Fibroblast of mammary gland (primary cell): ENCODE measurements around the gene THEM5.
"Not testable (repeated sequence)": the region's sequence is repeated elsewhere in the genome, so short reads cannot be mapped to it uniquely, and the experiment has no call there.

ENCODE experiments used
- DNase-seq: peaks from one replicate; pipeline ENCODE4 v3.0.0-alpha.2; 2010; ENCODE audit warnings: low read depth
- H3K4me3 ChIP-seq: 2 replicates; pipeline ENCODE4 v1.5.1; 2011; ENCODE audit warnings: low read depth, mild to moderate bottlenecking, low read length, moderate library complexity; ENCODE audit not compliant: control insufficient read depth
- TF ChIP-seq, protein P1 (sequence below): conservative IDR thresholded peaks from 2 replicates; pipeline ENCODE4 v1.5.1; 2011; ENCODE audit warnings: low read depth, low read length, inconsistent platforms; ENCODE audit not compliant: control insufficient read depth, insufficient read depth

The THEM5 gene

DNA sequence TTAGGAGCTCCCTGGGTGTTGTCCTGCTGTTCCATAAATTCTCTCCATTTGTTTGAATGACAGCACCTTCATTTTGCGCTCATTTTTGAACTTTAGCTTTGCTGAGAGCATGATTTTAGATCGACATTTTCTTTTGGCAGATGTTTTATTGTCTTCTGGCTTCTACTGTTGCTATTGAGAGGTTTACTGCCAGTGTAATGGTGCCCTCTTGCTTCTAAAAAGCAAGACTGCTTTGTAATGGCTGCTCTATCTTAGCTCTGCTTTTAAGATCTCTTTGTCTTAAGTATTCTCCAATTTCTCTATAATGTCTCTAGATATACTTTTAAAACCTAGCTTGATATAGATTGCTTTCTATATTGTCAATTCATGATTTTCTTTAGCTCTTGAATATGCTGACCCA is 28.0 kb upstream of the THEM5 start:
- no peak for DNase-seq
- TF ChIP-seq, protein P1, sequence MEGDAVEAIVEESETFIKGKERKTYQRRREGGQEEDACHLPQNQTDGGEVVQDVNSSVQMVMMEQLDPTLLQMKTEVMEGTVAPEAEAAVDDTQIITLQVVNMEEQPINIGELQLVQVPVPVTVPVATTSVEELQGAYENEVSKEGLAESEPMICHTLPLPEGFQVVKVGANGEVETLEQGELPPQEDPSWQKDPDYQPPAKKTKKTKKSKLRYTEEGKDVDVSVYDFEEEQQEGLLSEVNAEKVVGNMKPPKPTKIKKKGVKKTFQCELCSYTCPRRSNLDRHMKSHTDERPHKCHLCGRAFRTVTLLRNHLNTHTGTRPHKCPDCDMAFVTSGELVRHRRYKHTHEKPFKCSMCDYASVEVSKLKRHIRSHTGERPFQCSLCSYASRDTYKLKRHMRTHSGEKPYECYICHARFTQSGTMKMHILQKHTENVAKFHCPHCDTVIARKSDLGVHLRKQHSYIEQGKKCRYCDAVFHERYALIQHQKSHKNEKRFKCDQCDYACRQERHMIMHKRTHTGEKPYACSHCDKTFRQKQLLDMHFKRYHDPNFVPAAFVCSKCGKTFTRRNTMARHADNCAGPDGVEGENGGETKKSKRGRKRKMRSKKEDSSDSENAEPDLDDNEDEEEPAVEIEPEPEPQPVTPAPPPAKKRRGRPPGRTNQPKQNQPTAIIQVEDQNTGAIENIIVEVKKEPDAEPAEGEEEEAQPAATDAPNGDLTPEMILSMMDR, result no peak
- no peak overlapping the region for H3K4me3 ChIP-seq

DNA sequence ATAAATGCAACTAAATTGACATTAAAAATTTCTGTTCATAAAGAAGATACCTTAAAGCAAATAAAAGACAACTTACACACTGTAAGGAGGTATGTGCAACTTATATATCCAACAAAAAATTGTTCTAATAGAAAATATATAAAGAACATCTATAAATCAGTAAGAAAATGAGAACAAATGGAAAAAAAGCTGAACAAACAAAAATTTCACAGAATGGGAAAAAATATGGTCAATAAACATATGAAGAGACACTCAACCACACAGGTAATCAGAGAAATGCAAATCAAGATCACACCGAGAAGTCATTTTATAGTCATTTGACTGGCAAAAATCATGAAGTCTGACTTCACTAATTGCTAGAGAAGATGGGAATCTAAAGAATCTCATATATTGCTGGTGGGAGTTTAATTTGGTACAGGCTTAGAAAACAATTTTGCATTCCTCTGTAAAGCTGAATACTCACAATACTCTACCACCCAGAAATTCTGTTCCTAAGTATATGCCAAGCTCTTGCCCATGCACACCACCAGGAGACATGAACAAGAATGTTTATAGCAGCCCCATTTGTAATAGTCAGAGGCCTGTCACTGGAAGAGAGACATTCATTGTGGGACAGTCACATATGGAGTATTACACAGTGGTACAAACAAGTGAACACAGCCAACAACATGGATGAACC is 22.0 kb upstream of the THEM5 start:
- no peak overlapping the region for H3K4me3 ChIP-seq
- TF ChIP-seq, protein P1, result no peak

DNA sequence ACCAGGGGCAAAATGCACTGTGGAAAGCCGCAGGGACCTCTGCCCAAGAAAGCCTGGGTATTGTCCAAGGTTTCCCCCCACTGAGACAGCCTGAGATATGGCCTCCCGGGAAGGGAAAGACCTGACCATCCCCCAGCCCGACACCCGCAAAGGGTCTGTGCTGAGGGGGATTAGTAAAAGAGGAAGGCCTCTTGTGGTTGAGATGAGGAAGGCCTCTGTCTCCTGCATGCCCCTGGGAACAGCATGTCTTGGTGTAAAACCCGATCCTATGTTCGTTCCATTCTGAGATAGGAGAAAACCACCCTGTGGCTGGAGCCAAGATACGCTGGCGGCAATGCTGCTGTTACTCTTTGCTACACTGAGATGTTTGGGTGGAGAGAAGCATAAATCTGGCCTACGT is 19.3 kb upstream of the THEM5 start:
- H3K4me3 ChIP-seq, DNase-seq: not testable (repeated sequence)

More for the DNA sequence above, 22.0 kb upstream of the THEM5 start:
- DNase-seq, result no peak

DNA sequence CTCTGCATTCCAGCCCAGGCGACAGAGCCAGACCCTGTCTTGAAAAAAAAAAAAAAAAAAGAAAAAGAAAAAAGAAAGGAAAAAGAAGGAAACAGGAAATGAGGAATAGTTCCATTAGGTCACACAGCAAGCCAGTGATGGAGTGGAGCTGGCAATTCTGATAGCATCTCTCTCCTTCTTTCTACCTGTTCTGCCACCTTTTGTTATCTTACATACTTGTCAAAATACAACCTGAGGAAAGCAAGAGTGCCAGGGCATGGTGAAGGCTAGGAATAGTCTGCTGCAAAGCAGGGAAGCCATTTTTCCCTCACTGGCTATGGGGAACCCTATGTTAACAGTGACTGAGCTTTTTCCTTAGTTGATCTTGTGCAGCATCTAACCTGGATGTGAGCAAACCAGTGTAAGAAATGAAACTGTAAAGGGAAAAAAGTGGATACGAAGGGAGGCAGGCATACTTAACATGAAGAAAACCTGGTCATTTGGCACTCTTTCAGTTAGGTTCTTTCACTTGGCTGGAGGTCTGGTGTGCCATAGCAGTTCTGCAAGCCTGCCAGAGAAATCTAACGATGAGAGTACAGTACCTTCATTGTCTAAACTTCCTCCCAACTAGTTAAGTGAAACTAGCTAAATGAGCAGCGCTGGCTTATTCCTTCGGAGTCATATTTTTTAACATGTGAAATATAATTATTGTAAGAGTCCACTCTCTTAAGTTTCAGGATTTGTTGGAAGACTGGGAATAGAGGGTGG is 17.9 kb upstream of the THEM5 start:
- no peak overlapping the region for H3K4me3 ChIP-seq
- DNase-seq, result no peak
- TF ChIP-seq, protein P1, result no peak

DNA sequence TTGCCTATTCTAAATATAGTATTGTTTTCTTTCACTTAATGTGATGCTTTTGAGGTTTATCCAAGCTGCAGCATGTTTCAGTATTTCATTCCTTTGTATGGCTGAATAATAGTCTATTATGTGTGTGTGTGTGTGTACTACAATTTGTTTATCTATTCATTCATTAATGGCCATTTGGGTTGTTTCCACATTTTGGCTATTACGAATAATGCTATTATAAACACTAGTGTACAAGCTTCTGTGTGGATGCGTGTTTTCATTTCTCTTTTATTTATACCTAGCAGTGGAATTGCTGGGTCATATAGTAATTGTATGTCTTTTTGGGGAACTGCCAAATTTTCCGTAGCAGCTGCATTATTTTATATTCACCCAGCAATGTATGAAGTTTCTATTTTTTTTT is 15.0 kb upstream of the THEM5 start:
- no peak for DNase-seq
- no peak overlapping the region for H3K4me3 ChIP-seq
- TF ChIP-seq, protein P1, result no peak

DNA sequence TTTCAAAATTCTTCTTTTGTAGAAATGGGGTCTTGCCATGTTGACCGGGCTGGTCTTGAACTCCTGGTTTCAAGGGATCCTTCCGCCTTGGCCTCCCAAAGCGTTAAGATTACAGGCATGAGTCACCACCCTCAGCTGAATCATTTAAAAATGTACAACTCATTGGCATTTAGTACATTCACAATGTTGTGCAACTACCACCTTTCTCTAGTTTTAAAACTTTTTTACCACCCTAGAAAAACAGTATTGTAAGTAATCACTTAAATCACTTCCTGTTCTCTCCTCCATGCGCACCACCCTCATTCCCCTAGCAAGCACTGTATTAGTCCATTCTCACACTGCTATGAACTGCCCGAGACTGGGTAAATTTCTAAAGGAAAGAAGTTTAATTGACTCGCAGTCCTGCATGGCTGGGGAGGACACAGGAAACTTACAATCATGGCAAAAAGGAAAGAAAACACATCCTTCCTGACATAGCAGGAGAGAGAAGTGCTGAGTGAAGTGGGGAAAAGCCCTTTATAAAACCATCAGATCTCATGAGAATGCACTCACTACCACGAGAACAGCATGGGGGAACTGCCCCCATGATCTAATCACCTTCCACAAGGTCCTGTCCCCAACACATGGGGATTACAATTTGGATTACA is 14.4 kb upstream of the THEM5 start:
- DNase-seq, result peak; percentile 90
- H3K4me3 ChIP-seq, result no peak overlapping the region
- TF ChIP-seq, protein P1, result no peak

DNA sequence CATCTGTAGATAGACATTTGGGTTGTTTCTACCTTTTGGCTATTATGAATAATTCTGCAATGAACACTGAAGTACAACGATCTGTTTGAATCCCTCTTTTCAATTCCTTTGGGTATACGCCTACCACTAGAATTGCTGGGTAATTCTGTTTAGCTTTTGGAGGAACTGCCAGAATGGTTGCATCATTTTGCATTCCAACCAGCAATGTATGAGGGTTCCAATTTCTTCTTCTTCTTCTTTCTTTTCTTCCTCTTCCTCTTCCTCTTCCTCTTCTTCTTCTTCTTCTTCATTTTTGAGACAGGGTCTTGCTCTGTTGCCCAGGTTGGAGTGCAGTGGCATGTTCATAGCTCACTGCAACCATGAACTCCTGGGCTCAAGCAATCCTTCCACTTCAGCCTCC is 13.8 kb upstream of the THEM5 start:
- TF ChIP-seq, protein P1, result no peak
- H3K4me3 ChIP-seq, result no peak overlapping the region
- DNase-seq, result peak; percentile 56
